Loucy (cell line): ENCODE data around the gene CPSF2.

Experiments
- H2AFZ ChIP-seq: fragments of 200-600 bp; sonication (generic); 2 replicates; pipeline ENCODE4 v1.6.0; 2016; ENCODE audit warnings: antibody characterized with exemption, mild to moderate bottlenecking, low read length, moderate library complexity
- H3F3A ChIP-seq: fragments of 200-600 bp; 2 replicates; pipeline ENCODE4 v1.6.0; 2016; ENCODE audit warnings: antibody characterized with exemption, low read depth, mild to moderate bottlenecking
- H3K27me3 ChIP-seq: fragments of 200-600 bp; sonication (generic); 2 replicates; pipeline ENCODE4 v1.6.1; 2014; ENCODE audit warnings: low read length, mild to moderate bottlenecking; ENCODE audit not compliant: insufficient read depth, poor library complexity, severe bottlenecking
- H3K36me3 ChIP-seq: fragments of 200-600 bp; sonication (generic); 2 replicates; pipeline ENCODE4 v1.6.1; 2016; ENCODE audit warnings: low read length; ENCODE audit not compliant: insufficient read depth
- H3K4me1 ChIP-seq: fragments of 200-600 bp; sonication (generic); 2 replicates; pipeline ENCODE4 v1.5.1; 2014; ENCODE audit warnings: low read length, mild to moderate bottlenecking; ENCODE audit not compliant: insufficient read depth, poor library complexity, severe bottlenecking
- H3K4me2 ChIP-seq: fragments of 200-600 bp; sonication (generic); 2 replicates; pipeline ENCODE4 v1.6.0; 2014; ENCODE audit warnings: antibody characterized with exemption, low read length, low read depth, mild to moderate bottlenecking; ENCODE audit not compliant: poor library complexity, severe bottlenecking
- H3K4me3 ChIP-seq: fragments of 200-600 bp; sonication (generic); 2 replicates; pipeline ENCODE4 v1.5.1; 2014; ENCODE audit warnings: low read length, mild to moderate bottlenecking, mixed read lengths; ENCODE audit not compliant: poor library complexity, severe bottlenecking
- H3K79me2 ChIP-seq: fragments of 200-600 bp; sonication (generic); 2 replicates; pipeline ENCODE4 v1.6.1; 2014; ENCODE audit warnings: low read length; ENCODE audit not compliant: insufficient read depth
- H3K9ac ChIP-seq: fragments of 200-600 bp; sonication (generic); 2 replicates; pipeline ENCODE4 v1.6.0; 2014; ENCODE audit warnings: mild to moderate bottlenecking, low read depth, low read length, moderate library complexity; ENCODE audit not compliant: poor library complexity, severe bottlenecking
- H3K9me2 ChIP-seq: fragments of 200-600 bp; sonication (generic); replicated peaks from 2 replicates; pipeline ENCODE4 v1.6.1; 2016; ENCODE audit warnings: low read depth, low read length, mixed read lengths
- H3K9me3 ChIP-seq: fragments of 200-600 bp; sonication (generic); 2 replicates; pipeline ENCODE4 v1.6.1; 2014; ENCODE audit warnings: mild to moderate bottlenecking, antibody characterized with exemption, low read length, low read depth; ENCODE audit not compliant: insufficient read depth
- H4K20me1 ChIP-seq: fragments of 200-600 bp; sonication (generic); 2 replicates; pipeline ENCODE4 v1.6.0; 2014; ENCODE audit warnings: antibody characterized with exemption, low read length, mild to moderate bottlenecking; ENCODE audit not compliant: insufficient read depth, poor library complexity, severe bottlenecking
- CTCF ChIP-seq: fragments of 200-600 bp; sonication (generic); conservative IDR thresholded peaks from 2 replicates; pipeline ENCODE4 v1.5.1; 2014; ENCODE audit warnings: mild to moderate bottlenecking, antibody characterized with exemption, low read length
- EZH2phosphoT487 ChIP-seq: fragments of 200-600 bp; IDR thresholded peaks from 2 replicates; pipeline ENCODE4 v1.6.1; 2018; ENCODE audit warnings: antibody characterized with exemption, mild to moderate bottlenecking, moderate library complexity, borderline replicate concordance

Gene CPSF2

DNA sequence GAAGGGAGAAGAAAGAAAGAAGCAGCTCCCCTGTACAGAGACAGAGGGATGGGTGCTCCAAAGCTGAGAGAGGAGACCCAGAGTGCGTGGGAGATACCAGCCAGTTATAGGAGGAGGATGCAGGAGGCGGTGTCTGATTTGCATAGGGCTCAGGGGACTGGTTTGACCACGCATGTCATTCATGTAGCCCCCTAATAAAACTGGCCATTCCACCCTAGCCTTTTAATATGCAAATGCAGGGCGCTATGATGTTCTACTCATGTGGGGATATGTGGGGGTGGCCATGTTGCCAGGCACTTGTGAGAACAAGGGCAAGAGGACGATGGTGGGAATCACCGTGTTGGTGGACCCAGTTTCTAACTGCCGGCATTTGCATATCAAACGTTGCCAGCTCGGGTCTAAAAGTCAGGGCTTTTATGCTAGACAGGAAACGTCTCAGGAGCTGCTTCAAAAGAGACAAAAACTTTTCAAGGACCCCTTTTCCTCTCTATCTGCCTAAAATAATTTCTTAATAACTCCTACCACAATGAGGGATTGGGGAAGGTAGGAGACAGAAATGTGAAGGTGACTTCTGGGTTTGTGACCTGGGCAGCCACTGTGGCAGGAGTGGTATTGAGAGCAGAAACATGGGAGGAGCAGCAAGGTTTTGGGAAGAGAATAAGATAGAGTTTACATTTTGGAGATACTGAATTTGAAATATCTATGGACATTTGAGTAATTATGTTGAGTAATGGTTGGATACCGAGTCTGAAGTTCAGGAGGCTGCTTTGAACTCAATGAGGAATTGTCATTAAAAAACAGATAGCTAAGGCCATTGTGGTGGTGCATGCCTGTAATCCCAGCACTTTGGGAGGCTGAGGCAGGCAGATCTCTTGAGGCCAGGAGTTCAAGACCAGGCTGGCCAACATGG, 13.2 kb upstream of the CPSF2 start:
- Histone ChIP-seq H3K9ac (no peak overlapping the region), H3K27me3 (no peaks in the 10 kb centered on the region), H3K4me2 (peak overlapping the region; percentile 44), H4K20me1 (peaks cover 16% of the 10 kb centered on the region), H3K36me3 (no peaks in the 10 kb centered on the region), H3K4me1 (peaks cover 12% of the 10 kb centered on the region), H3K4me3 (no peak overlapping the region), H3F3A (no peaks in the 10 kb centered on the region), H2AFZ (peak overlapping the region; percentile 76), H3K9me2 (no peaks in the 10 kb centered on the region), H3K79me2 (peaks cover 26% of the 10 kb centered on the region), H3K9me3 (no peaks in the 10 kb centered on the region)
- TF ChIP-seq CTCF (no peak), EZH2phosphoT487 (no peak)

DNA sequence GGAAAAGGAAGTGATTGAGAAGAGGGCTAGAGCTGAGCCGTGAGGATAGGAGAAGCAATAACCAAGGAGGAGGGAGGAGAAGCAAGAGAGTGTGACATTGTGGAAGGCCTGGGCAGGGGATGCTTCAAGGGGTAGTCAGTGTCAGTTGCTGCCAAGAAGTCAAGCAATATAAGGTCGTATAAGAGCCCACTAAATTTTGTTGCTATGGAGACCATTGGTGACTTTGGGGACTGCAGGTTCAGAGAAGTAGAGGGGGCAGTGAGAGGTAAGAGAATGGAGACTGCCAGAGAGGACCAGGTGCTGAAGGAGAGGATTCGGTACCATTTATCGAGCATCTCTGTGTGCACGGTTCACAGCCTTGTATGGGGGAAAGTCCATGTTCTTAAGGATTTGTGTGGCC, 12.3 kb upstream of the CPSF2 start:
- TF ChIP-seq CTCF (no peak), EZH2phosphoT487 (no peak)
- H3K9me3 ChIP-seq: no peaks in the 10 kb centered on the region

DNA sequence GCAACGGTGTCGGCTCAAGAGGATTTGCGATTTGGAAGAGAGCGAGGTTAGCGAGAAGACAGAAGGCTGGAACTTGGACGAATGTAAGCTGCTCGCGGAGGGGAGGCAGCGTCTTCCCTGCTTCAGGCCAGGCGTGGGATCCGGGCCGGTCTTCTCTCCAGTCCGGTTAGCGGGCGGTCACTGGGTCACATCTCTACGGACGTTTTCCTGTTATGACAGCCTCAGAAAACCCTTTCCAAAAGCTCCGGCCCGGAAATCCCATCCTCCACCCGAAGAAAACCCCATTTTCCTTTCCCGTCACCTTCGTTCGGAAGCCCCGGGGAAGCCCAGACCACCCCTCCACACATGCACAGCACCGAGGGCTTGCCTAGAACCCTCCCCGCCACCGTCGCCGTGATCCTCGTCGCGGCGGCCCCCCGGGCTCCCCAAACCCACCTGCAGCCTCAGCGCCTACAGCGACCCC, 531 bp upstream of the CPSF2 start:
- H3K4me3 ChIP-seq: peak overlapping the region; percentile 85
- no peaks in the 10 kb centered on the region for H3K9me3 ChIP-seq
- no peaks in the 10 kb centered on the region for H3K9me2 ChIP-seq
- H3K36me3 ChIP-seq: no peaks in the 10 kb centered on the region
- TF ChIP-seq CTCF (no peak), EZH2phosphoT487 (no peak)
- H3K27me3 ChIP-seq: no peaks in the 10 kb centered on the region
- peak overlapping the region; percentile 83 for H3K4me2 ChIP-seq
- no peaks in the 10 kb centered on the region for H3F3A ChIP-seq
- peaks cover 66% of the 10 kb centered on the region for H3K79me2 ChIP-seq
- H2AFZ ChIP-seq: peak overlapping the region; percentile 91
- peaks cover 36% of the 10 kb centered on the region for H3K4me1 ChIP-seq
- peak overlapping the region; percentile 90 for H3K9ac ChIP-seq
- no peaks in the 10 kb centered on the region for H4K20me1 ChIP-seq

More for the DNA sequence above, 12.3 kb upstream of the CPSF2 start:
- Histone ChIP-seq H3K36me3 (no peaks in the 10 kb centered on the region), H3K4me3 (no peak overlapping the region), H3K9ac (no peak overlapping the region), H3F3A (no peaks in the 10 kb centered on the region), H4K20me1 (peaks cover 12% of the 10 kb centered on the region), H3K4me2 (no peak overlapping the region), H2AFZ (no peak overlapping the region), H3K79me2 (peaks cover 17% of the 10 kb centered on the region), H3K9me2 (no peaks in the 10 kb centered on the region), H3K4me1 (peaks cover 12% of the 10 kb centered on the region), H3K27me3 (no peaks in the 10 kb centered on the region)
